Spleen (tissue), 7 donors: ENCODE measurements around the gene ANKRD31.

Source experiments
- POLR2AphosphoS5 ChIP-seq, 3 donors: sonication (generic); formaldehyde crosslinking; IDR thresholded peaks; one replicate each; pipeline ENCODE4 v1.5.1; 2017; ENCODE audit warnings: antibody characterized with exemption in 3 of 3
- TF ChIP-seq, protein P1 (sequence below), 11 experiments: fragments of 200-600 bp in 7 of 11; fragments of 450-650 bp in 4 of 11; sonication (generic) in 4 of 11; IDR thresholded peaks in 8 of 11; conservative IDR thresholded peaks in 3 of 11; 1 replicate in 7 of 11; 2 replicates in 4 of 11; pipeline versions ENCODE4 v1.4.0 to v1.8.0; 2016 to 2021; ENCODE audit warnings: antibody characterized with exemption in 11 of 11, inconsistent platforms in 4 of 11, mild to moderate bottlenecking in 1 of 11
- donor health status: DM: no; HTN: no; CAD: no; lungs with moderate emphysema.
- donor health status: DM: no; HTN: no; CAD: no.
- donor health status: DM: no; HTN: no; CAD: no.

DNA sequence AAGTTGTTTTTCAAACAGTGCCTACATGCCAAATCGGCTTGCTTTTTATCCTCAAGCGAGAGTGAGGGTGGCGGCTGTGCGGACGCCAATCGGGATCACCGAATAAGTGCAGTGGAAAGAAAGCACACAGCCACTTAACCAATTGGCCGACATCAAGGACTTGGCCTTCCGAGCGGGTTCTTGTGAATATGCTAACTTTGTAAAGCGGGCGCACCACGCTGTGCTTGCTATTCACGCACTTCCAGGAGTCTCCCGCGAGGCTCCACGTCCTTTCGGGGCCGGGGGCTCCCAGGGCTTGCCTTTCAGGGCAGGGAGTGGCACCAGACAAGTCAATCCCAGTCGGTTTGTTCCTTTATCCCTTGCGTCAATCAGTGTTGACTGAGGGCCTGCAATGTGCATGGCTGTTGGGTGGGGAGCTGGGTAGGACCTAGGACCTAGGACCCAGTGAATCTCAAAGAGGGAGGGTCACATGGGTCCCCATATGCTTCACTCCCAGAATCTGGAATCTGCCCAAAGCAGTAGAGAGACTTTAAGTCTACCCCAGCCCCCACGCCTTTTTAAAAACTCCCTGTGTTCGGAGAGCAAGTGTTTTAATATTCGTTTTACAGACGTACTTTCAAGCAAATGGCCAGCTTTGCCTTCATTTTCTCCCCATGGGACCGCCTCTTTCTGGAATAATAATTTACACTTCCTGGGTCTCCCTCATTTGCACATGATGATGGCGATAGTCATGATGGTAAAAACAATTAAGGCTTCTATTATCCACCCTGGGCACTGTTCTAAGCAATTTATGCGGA lies 182.3 kb downstream of the ANKRD31 start:
- TF ChIP-seq, protein P1, sequence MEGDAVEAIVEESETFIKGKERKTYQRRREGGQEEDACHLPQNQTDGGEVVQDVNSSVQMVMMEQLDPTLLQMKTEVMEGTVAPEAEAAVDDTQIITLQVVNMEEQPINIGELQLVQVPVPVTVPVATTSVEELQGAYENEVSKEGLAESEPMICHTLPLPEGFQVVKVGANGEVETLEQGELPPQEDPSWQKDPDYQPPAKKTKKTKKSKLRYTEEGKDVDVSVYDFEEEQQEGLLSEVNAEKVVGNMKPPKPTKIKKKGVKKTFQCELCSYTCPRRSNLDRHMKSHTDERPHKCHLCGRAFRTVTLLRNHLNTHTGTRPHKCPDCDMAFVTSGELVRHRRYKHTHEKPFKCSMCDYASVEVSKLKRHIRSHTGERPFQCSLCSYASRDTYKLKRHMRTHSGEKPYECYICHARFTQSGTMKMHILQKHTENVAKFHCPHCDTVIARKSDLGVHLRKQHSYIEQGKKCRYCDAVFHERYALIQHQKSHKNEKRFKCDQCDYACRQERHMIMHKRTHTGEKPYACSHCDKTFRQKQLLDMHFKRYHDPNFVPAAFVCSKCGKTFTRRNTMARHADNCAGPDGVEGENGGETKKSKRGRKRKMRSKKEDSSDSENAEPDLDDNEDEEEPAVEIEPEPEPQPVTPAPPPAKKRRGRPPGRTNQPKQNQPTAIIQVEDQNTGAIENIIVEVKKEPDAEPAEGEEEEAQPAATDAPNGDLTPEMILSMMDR (IDR thresholded peaks at IDR 0.05 in 8 of 11, conservative IDR thresholded peaks at IDR 0.05 in 3 of 11): no peak
- no peak for TF ChIP-seq POLR2AphosphoS5 (IDR thresholded peaks at IDR 0.05)
